Measurements from ENCODE around the gene NUP133.
"Not testable (repeated sequence)": the region's sequence is repeated elsewhere in the genome, so short reads cannot be mapped to it uniquely, and the experiment has no call there.

NUP133 gene

GRCh38 chr1:229396585-229397206 is 111.4 kb downstream of the NUP133 start:
- TF ChIP-seq EGR2 (tag by site-specific recombination; IDR thresholded peaks at IDR 0.05; ENCODE audit: low read depth) (peak; percentile 55), ZNF292 (tag by site-specific recombination; IDR thresholded peaks at IDR 0.05; ENCODE audit: borderline replicate concordance, low read depth) (no peak)
- H3K4me1 ChIP-seq (ENCODE audit: control insufficient read depth, insufficient read depth, low read length) = no peaks in the 10 kb centered on the region
- no peaks in the 10 kb centered on the region for H3K36me3 ChIP-seq (ENCODE audit: control insufficient read depth in 2 of 2, insufficient read depth in 1 of 2, low read length in 2 of 2)
- POLR2A ChIA-PET = no interaction called here
- no peaks in the 10 kb centered on the region for H3K9me3 ChIP-seq (ENCODE audit: control insufficient read depth, insufficient read depth, low read depth, low read length)
- H3K4me3 ChIP-seq (ENCODE audit: low read depth, low read length) = no peak overlapping the region
- CTCF ChIA-PET = interaction anchor here (0.7 to 1.3 kb wide), 3 partner anchors 11 to 733 kb away, joined by 3 read pairs; no protein-coding TSS in a partner anchor
- no peak overlapping the region for H3K27ac ChIP-seq (ENCODE audit: extremely low read depth, low read depth, low read length)

DNA sequence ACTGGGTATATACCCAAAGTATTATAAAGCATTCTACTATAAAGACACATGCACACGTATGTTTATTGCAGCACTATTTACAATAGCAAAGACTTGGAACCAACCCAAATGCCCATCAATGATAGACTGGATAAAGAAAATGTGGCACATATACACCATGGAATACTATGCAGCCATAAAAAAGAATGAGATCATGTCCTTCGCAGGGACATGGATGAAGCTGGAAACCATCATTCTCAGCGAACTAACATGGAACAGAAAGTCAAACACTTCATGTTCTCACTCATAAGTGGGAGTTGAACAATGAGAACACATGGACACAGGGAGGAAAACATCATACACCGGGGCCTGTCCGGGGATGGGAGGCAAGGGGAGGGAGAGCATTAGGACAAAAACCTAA is 113.6 kb downstream of the NUP133 start:
- H3K4me1 ChIP-seq (ENCODE audit: control insufficient read depth, insufficient read depth, low read length); H3K36me3 ChIP-seq (ENCODE audit: control insufficient read depth in 2 of 2, insufficient read depth in 1 of 2, low read length in 2 of 2); H3K27ac ChIP-seq (ENCODE audit: extremely low read depth, low read depth, low read length); H3K4me3 ChIP-seq (ENCODE audit: low read depth, low read length); H3K9me3 ChIP-seq (ENCODE audit: control insufficient read depth, insufficient read depth, low read depth, low read length); CTCF ChIA-PET: not testable (repeated sequence)
- TF ChIP-seq ZNF146 (tag by site-specific recombination; IDR thresholded peaks at IDR 0.05) = peak; percentile 99
- TF ChIP-seq ZNF580 (tag by site-specific recombination; IDR thresholded peaks at IDR 0.05) = peak; percentile 77; the same call in 1 of the 2 replicates
- peak; percentile 76; the same call in 1 of the 2 replicates for TF ChIP-seq ZNF280D (tag by site-specific recombination; IDR thresholded peaks at IDR 0.05)
- POLR2A ChIA-PET = interaction anchor here (0.6 kb wide), 1 partner anchor 64 kb away, joined by 3 read pairs; no protein-coding TSS in a partner anchor

DNA sequence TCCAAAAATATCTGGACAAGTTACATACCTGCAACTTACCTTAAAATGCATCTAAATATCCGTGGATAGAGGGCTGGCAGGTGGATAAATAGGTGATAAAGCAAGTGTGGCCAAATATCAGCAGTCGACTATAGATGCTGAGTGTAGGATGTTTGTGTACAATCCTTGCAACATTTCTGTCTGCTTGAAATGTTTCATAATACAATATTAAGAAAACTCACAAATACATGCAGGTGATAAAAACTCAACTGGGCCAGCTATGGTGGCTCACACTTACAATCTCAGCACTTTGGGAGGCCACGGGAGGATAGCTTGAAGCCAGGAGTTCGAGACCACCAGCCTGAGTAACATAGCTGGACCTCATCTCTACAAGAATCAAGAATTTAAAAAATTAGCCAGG is 115.2 kb downstream of the NUP133 start:
- POLR2A ChIA-PET = no interaction called here
- CTCF ChIA-PET = interaction anchor here (0.6 kb wide), 1 partner anchor 47 kb away, joined by 4 read pairs; no protein-coding TSS in a partner anchor

More for the DNA sequence above, 115.2 kb downstream of the NUP133 start:
- H3K4me3 ChIP-seq (ENCODE audit: low read depth, low read length) = no peak overlapping the region
- no peaks in the 10 kb centered on the region for H3K4me1 ChIP-seq (ENCODE audit: control insufficient read depth, insufficient read depth, low read length)
- TF ChIP-seq OVOL3 (tag by site-specific recombination; IDR thresholded peaks at IDR 0.05) (no peak), ZNF701 (tag by site-specific recombination; IDR thresholded peaks at IDR 0.05) (no peak), ZBTB7A (tag by site-specific recombination; IDR thresholded peaks at IDR 0.05; ENCODE audit: low read depth) (no peak), ZNF362 (tag by site-specific recombination; IDR thresholded peaks at IDR 0.05) (no peak), ZNF433 (tag by site-specific recombination; IDR thresholded peaks at IDR 0.05; ENCODE audit: low read depth) (no peak)
- TF ChIP-seq, protein P1, sequence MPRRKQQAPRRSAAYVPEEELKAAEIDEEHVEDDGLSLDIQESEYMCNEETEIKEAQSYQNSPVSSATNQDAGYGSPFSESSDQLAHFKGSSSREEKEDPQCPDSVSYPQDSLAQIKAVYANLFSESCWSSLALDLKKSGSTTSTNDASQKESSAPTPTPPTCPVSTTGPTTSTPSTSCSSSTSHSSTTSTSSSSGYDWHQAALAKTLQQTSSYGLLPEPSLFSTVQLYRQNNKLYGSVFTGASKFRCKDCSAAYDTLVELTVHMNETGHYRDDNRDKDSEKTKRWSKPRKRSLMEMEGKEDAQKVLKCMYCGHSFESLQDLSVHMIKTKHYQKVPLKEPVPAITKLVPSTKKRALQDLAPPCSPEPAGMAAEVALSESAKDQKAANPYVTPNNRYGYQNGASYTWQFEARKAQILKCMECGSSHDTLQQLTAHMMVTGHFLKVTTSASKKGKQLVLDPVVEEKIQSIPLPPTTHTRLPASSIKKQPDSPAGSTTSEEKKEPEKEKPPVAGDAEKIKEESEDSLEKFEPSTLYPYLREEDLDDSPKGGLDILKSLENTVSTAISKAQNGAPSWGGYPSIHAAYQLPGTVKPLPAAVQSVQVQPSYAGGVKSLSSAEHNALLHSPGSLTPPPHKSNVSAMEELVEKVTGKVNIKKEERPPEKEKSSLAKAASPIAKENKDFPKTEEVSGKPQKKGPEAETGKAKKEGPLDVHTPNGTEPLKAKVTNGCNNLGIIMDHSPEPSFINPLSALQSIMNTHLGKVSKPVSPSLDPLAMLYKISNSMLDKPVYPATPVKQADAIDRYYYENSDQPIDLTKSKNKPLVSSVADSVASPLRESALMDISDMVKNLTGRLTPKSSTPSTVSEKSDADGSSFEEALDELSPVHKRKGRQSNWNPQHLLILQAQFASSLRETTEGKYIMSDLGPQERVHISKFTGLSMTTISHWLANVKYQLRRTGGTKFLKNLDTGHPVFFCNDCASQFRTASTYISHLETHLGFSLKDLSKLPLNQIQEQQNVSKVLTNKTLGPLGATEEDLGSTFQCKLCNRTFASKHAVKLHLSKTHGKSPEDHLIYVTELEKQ (tag by site-specific recombination; IDR thresholded peaks at IDR 0.05; ENCODE audit: borderline replicate concordance) = no peak
- H3K9me3 ChIP-seq (ENCODE audit: control insufficient read depth, insufficient read depth, low read depth, low read length) = no peaks in the 10 kb centered on the region
- H3K27ac ChIP-seq (ENCODE audit: extremely low read depth, low read depth, low read length) = no peak overlapping the region
- H3K36me3 ChIP-seq (ENCODE audit: control insufficient read depth in 2 of 2, insufficient read depth in 1 of 2, low read length in 2 of 2) = no peaks in the 10 kb centered on the region
